ENCODE data around the gene MGAT4A. TPM values are rescaled to one million over a fixed set of nuclear protein-coding genes. Genes with fewer than 3 reads are reported as not detected.

The MGAT4A gene
- total RNA-seq, 3 donors from 2014 or later (not counting 1 experiment from before 2014, with no cell fraction given): 91.6 to 114 (median 96.4) TPM

- intact Hi-C loops (cut with micrococcal nuclease): no loop called here
- no peaks in the 10 kb centered on the region for H3K36me3 Mint-ChIP-seq
- Histone ChIP-seq H3K4me3 (ENCODE audit: low read length) (no peak overlapping the region), H3K27me3 (ENCODE audit: control insufficient read depth, insufficient read depth, low read length) (no peaks in the 10 kb centered on the region), H3K4me1 (ENCODE audit: control insufficient read depth, insufficient read depth, low read length) (peaks cover 19% of the 10 kb centered on the region), H3K27ac (ENCODE audit: low read length) (no peak overlapping the region), H3K9me3 (ENCODE audit: control insufficient read depth, insufficient read depth, low read length) (no peaks in the 10 kb centered on the region), H3K36me3 (ENCODE audit: control insufficient read depth, insufficient read depth, low read length) (no peaks in the 10 kb centered on the region)
- no peak overlapping the region for H3K27ac Mint-ChIP-seq
- 91% methylated on average over 6 of the region's 6 CpGs for WGBS (ENCODE audit: insufficient coverage)
- no peak for ATAC-seq
- no peaks in the 10 kb centered on the region for H3K9me3 Mint-ChIP-seq
- TF ChIP-seq CTCF (IDR thresholded peaks at IDR 0.05): no peak
- no peaks in the 10 kb centered on the region for H3K27me3 Mint-ChIP-seq (ENCODE audit: low read depth in 2 of 2)
- peaks cover 59 to 69% of the 10 kb centered on the region in 2 donors for H3K4me1 Mint-ChIP-seq
- no peak overlapping the region for H3K4me3 Mint-ChIP-seq
- DNase-seq: no peak
Observed at GRCh38 chr2:98708396-98709186, 22.3 kb downstream of the MGAT4A start.

DNA sequence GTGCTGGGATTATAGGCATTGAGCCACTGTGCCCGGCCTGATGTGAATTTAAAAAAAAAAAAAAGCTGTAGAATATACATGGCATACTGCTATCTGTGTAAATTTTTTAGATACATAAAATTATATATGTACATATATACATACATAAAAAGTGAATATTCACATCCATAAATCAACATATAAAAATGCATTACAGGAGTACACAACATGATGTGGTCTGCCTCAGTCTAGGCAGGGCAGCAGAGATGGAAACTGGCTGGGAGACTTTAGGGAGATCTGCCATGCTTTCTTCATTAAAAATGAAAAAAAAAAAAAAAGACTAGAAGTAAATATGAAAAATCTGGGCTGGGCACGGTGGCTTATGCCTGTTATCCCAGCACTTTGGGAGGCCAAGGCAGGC is 24.3 kb downstream of the MGAT4A start:
- Histone ChIP-seq H3K27me3 (ENCODE audit: control insufficient read depth, insufficient read depth, low read length) (no peaks in the 10 kb centered on the region), H3K27ac (ENCODE audit: low read length) (no peak overlapping the region), H3K4me3 (ENCODE audit: low read length) (no peak overlapping the region), H3K4me1 (ENCODE audit: control insufficient read depth, insufficient read depth, low read length) (peaks cover 22% of the 10 kb centered on the region), H3K36me3 (ENCODE audit: control insufficient read depth, insufficient read depth, low read length) (no peaks in the 10 kb centered on the region), H3K9me3 (ENCODE audit: control insufficient read depth, insufficient read depth, low read length) (no peaks in the 10 kb centered on the region)
- Mint-ChIP-seq H3K4me1 (peaks cover 66 to 74% of the 10 kb centered on the region in 2 donors), H3K36me3 (no peaks in the 10 kb centered on the region), H3K27me3 (ENCODE audit: low read depth in 2 of 2) (no peaks in the 10 kb centered on the region), H3K9me3 (no peaks in the 10 kb centered on the region), H3K4me3 (no peak overlapping the region), H3K27ac (no peak overlapping the region)
- no peak for TF ChIP-seq CTCF (IDR thresholded peaks at IDR 0.05)
- DNase-seq (no peak), ATAC-seq (no peak)
- intact Hi-C loops (cut with micrococcal nuclease): no loop called here
- WGBS (ENCODE audit: insufficient coverage): 100% methylated on average over 1 of the region's 2 CpGs

- Mint-ChIP-seq H3K4me1 (peaks cover 63 to 69% of the 10 kb centered on the region in 2 donors), H3K27ac (no peak overlapping the region), H3K36me3 (no peaks in the 10 kb centered on the region), H3K27me3 (ENCODE audit: low read depth in 2 of 2) (no peaks in the 10 kb centered on the region), H3K4me3 (no peak overlapping the region), H3K9me3 (no peaks in the 10 kb centered on the region)
- no peaks in the 10 kb centered on the region for H3K27me3 ChIP-seq (ENCODE audit: control insufficient read depth, insufficient read depth, low read length)
- H3K36me3 ChIP-seq (ENCODE audit: control insufficient read depth, insufficient read depth, low read length): no peaks in the 10 kb centered on the region
- H3K9me3 ChIP-seq (ENCODE audit: control insufficient read depth, insufficient read depth, low read length): no peaks in the 10 kb centered on the region
- H3K27ac ChIP-seq (ENCODE audit: low read length): no peak overlapping the region
- no peak for TF ChIP-seq CTCF (IDR thresholded peaks at IDR 0.05)
- H3K4me1 ChIP-seq (ENCODE audit: control insufficient read depth, insufficient read depth, low read length): peaks cover 14% of the 10 kb centered on the region
- WGBS (ENCODE audit: insufficient coverage): 92% methylated on average over 3 of the region's 3 CpGs
- DNase-seq (no peak), ATAC-seq (no peak)
- no peak overlapping the region for H3K4me3 ChIP-seq (ENCODE audit: low read length)
- intact Hi-C loops (cut with micrococcal nuclease): no loop called here
Observed at GRCh38 chr2:98705333-98705617, 25.7 kb downstream of the MGAT4A start.

Data from natural killer cell (primary cell).